Vagina (tissue), 2 donors: ENCODE measurements around the gene PSMD11.

Experiments used
- POLR2A ChIP-seq, 2 donors: fragments of 450-650 bp; IDR thresholded peaks; one replicate each; pipeline ENCODE4 v1.6.1; 2017; ENCODE audit warnings: antibody characterized with exemption in 2 of 2, mild to moderate bottlenecking in 2 of 2, moderate library complexity in 2 of 2
- POLR2AphosphoS5 ChIP-seq, 2 donors: sonication (generic); formaldehyde crosslinking; IDR thresholded peaks; one replicate each; pipeline ENCODE4 v1.9.0; 2017; ENCODE audit warnings: antibody characterized with exemption in 2 of 2, mild to moderate bottlenecking in 2 of 2, low read depth in 1 of 2; ENCODE audit not compliant: insufficient read depth in 1 of 2

DNA sequence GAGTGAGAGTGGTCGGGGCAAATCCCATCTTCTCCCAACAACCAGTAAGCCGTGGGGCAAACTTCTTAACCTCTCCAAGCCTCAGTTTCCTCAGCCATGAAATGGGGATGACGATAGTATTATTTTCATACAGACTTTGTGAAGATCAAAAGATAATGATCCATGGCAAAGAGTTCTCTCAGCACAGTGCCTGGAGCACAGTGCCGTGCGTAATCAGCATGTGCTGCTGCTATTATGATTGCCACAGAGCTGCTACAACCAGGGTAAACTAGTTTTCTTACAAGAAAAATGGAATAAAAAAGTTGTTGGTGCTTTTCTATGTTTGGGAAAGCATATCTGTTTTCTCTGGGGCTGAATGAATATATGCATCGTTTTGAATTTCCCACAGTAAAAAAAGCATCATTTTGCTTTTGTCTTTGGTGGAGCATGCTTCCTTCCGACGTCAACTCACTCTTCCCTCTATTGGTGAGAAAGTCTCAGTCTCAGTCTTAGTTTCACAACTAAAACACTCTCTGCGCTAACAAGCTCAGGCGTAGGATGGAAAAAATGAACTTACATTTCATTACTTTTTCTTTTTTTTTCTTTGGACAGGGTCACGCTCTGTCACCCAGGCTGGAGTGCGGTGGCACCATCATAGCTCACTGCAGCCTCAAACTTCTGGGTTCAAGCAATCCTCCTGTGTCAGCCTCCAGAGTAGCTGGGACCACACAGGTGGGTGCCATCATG, 79.7 kb downstream of the PSMD11 start:
- TF ChIP-seq POLR2A (IDR thresholded peaks at IDR 0.05): no peak
- no peak for TF ChIP-seq POLR2AphosphoS5 (IDR thresholded peaks at IDR 0.05; ENCODE audit: insufficient read depth in 1 of 2, low read depth in 1 of 2)
